ENCODE data around the gene ARPC1A. TPM values are rescaled to one million over a fixed set of nuclear protein-coding genes. Genes with fewer than 3 reads are reported as not detected.

The ARPC1A gene
- polyA plus RNA-seq, 1 of the 3 experiments (the other 2 are of a cell fraction) = 306 TPM

- Histone ChIP-seq H3K27ac (ENCODE audit: low read depth in 2 of 2, low read length in 1 of 2) (no peak overlapping the region), H3K79me2 (ENCODE audit: insufficient read depth) (peaks cover 88% of the 10 kb centered on the region), H4K20me1 (ENCODE audit: insufficient read depth) (peaks cover 55% of the 10 kb centered on the region), H2AFZ (ENCODE audit: low read depth) (no peak overlapping the region), H3F3A (replicated peaks; ENCODE audit: insufficient read depth) (peaks cover 21% of the 10 kb centered on the region), H3K4me2 (no peak overlapping the region), H3K9me3 (no peaks in the 10 kb centered on the region), H3K36me3 (replicated peaks in 1 of 2; ENCODE audit: control insufficient read depth in 1 of 2, insufficient read depth in 2 of 2, low read length in 1 of 2) (peaks cover 36 to 47% of the 10 kb centered on the region in 2 experiments), H3K4me3 (ENCODE audit: low read depth in 2 of 2, low read length in 1 of 2) (no peak overlapping the region), H3K9ac (no peak overlapping the region), H3K4me1 (ENCODE audit: control insufficient read depth in 1 of 2, insufficient read depth in 2 of 2, low read depth in 1 of 2, low read length in 1 of 2) (peaks cover 11 to 22% of the 10 kb centered on the region in 2 experiments), H3K27me3 (ENCODE audit: insufficient read depth) (no peaks in the 10 kb centered on the region), H3K9me2 (no peaks in the 10 kb centered on the region)
- 94% methylated on average over 10 of the region's 10 CpGs for WGBS (ENCODE audit: low lambda C conversion rate)
- no peak for DNase-seq
- TF ChIP-seq IRF3 (IDR thresholded peaks at IDR 0.05; ENCODE audit: low read depth, low read length) (no peak), EP300 (IDR thresholded peaks at IDR 0.05; ENCODE audit: borderline replicate concordance in 1 of 2, low read depth in 1 of 2, low read length in 1 of 2) (no peak), MEF2A (IDR thresholded peaks at IDR 0.05; ENCODE audit: borderline replicate concordance, low read depth) (no peak), JUND (IDR thresholded peaks at IDR 0.05) (no peak), TCF12 (IDR thresholded peaks at IDR 0.05) (no peak)
- ChIA-PET CTCF (interaction anchor here (1.2 kb wide), 1 partner anchor 40 kb away, joined by 3 read pairs; no protein-coding TSS in a partner anchor), POLR2A (interaction anchor here (0.6 to 5.2 kb wide), 2 partner anchors 8 to 18 kb away, joined by 4 to 102 read pairs; no protein-coding TSS in a partner anchor)
These were observed 79.3 kb downstream of the ARPC1A start for GRCh38 chr7:99404977-99405320.

- ChIA-PET POLR2A (interaction anchor here (0.9 to 5.2 kb wide), 2 partner anchors 10 to 31 kb away, joined by 3 to 102 read pairs; no protein-coding TSS in a partner anchor), CTCF (interaction anchor here (0.6 to 3.5 kb wide), 10 partner anchors 7 to 573 kb away, joined by 3 to 16 read pairs (median 4); no protein-coding TSS in a partner anchor)
- peak overlapping the region; percentile 85 to 97 for H3K4me3 ChIP-seq (ENCODE audit: low read depth in 2 of 2, low read length in 1 of 2)
- no peaks in the 10 kb centered on the region for H3K27me3 ChIP-seq (ENCODE audit: insufficient read depth)
- DNase-seq = no peak
- H3K4me1 ChIP-seq (ENCODE audit: control insufficient read depth in 1 of 2, insufficient read depth in 2 of 2, low read depth in 1 of 2, low read length in 1 of 2) = peaks cover 15 to 28% of the 10 kb centered on the region in 2 experiments
- H3F3A ChIP-seq (replicated peaks; ENCODE audit: insufficient read depth) = peaks cover 12% of the 10 kb centered on the region
- peak overlapping the region; percentile 96 for H3K9ac ChIP-seq
- peaks cover 60% of the 10 kb centered on the region for H4K20me1 ChIP-seq (ENCODE audit: insufficient read depth)
- H3K27ac ChIP-seq (ENCODE audit: low read depth in 2 of 2, low read length in 1 of 2) = peak overlapping the region in 1 of 2 experiments; percentile 98; a peak in 2 of 4 replicates
- H3K9me3 ChIP-seq = no peaks in the 10 kb centered on the region
- H3K79me2 ChIP-seq (ENCODE audit: insufficient read depth) = peaks cover 97% of the 10 kb centered on the region
- H3K4me2 ChIP-seq = peak overlapping the region; percentile 91
- peaks cover 38 to 49% of the 10 kb centered on the region in 2 experiments for H3K36me3 ChIP-seq (replicated peaks in 1 of 2; ENCODE audit: control insufficient read depth in 1 of 2, insufficient read depth in 2 of 2, low read length in 1 of 2)
- no peak for TF ChIP-seq SMC3 (IDR thresholded peaks at IDR 0.05; ENCODE audit: low read depth, low read length)
- TF ChIP-seq RAD21 (IDR thresholded peaks at IDR 0.05; ENCODE audit: low read length) = peak; percentile 4; the same call in 1 of the 2 replicates
- TF ChIP-seq EZH2phosphoT487 (IDR thresholded peaks at IDR 0.05; ENCODE audit: borderline replicate concordance, low read depth) = no peak
- TF ChIP-seq EP300 (IDR thresholded peaks at IDR 0.05; ENCODE audit: borderline replicate concordance in 1 of 2, low read depth in 1 of 2, low read length in 1 of 2) = no peak
- TF ChIP-seq TEAD4 (IDR thresholded peaks at IDR 0.05; ENCODE audit: borderline replicate concordance, insufficient read depth) = no peak
- TF ChIP-seq REST (IDR thresholded peaks at IDR 0.05; ENCODE audit: low read depth, low read length) = no peak
- TF ChIP-seq TCF12 (IDR thresholded peaks at IDR 0.05) = no peak
- H2AFZ ChIP-seq (ENCODE audit: low read depth) = no peak overlapping the region
- WGBS (ENCODE audit: low lambda C conversion rate) = 83% methylated on average over 1 of the region's 1 CpG
- no peaks in the 10 kb centered on the region for H3K9me2 ChIP-seq
These were observed 80.9 kb downstream of the ARPC1A start for GRCh38 chr7:99406557-99406956.

All from SK-N-SH (cell line).